Activated B cell treated with CpG ODN at 0.5 μM for 24 hours (primary cell): ENCODE data around the gene CEP78. TPM values are rescaled to one million over a fixed set of nuclear protein-coding genes. Genes with fewer than 3 reads are reported as not detected.

Experiments
- ATAC-seq: fragments of 200-7000 bp; cut with Tn5 transposase; one replicate; pipeline ENCODE4 v1.10.0; 2021; ENCODE audit warnings: low read depth, mild to moderate bottlenecking, moderate library complexity
- CTCF ChIA-PET: fragments of 350-600 bp; sonication (Branson Sonifier 250); formaldehyde crosslinking; loops from one replicate; lab custom pipeline; 2021; ENCODE audit warnings: antibody characterized with exemption; lab: Charles Lee
- POLR2A ChIA-PET: fragments of 350-600 bp; sonication (Branson Sonifier 250); formaldehyde crosslinking; loops from one replicate; lab custom pipeline; 2021; ENCODE audit warnings: antibody characterized with exemption; lab: Charles Lee
- DNase-seq: peaks from one replicate; pipeline ENCODE4 v3.0.0; 2022
- H3K27ac Mint-ChIP-seq: one replicate; pipeline ENCODE4 v1.8.0; 2020; ENCODE audit warnings: mixed read lengths
- H3K27me3 Mint-ChIP-seq: one replicate; pipeline ENCODE4 v1.8.0; 2021; ENCODE audit warnings: mixed read lengths
- H3K36me3 Mint-ChIP-seq: one replicate; pipeline ENCODE4 v1.8.0; 2021; ENCODE audit warnings: low read depth, mixed read lengths
- H3K4me1 Mint-ChIP-seq: one replicate; pipeline ENCODE4 v1.8.0; 2021; ENCODE audit warnings: mixed read lengths
- H3K4me3 Mint-ChIP-seq: one replicate; pipeline ENCODE4 v1.8.0; 2020; ENCODE audit warnings: mild to moderate bottlenecking, mixed read lengths
- H3K9me3 Mint-ChIP-seq: one replicate; pipeline ENCODE4 v1.8.0; 2020; ENCODE audit warnings: mixed read lengths
- CTCF ChIP-seq: fragments of 200-600 bp; IDR thresholded peaks from one replicate; pipeline ENCODE4 v1.8.0; 2022; ENCODE audit warnings: antibody characterized with exemption, mild to moderate bottlenecking
- intact Hi-C: fragments of 100-400 bp; cut with micrococcal nuclease; formaldehyde crosslinking; loops from one replicate; pipeline ENCODE4 v1.15.1; 2024
- total RNA-seq: library from RNA; stranded (reverse); gene quantifications from 2 replicates; pipeline ENCODE4 v1.2.3, GENCODE V29; 2022

CEP78 gene
- total RNA-seq, 1 donor from 2014 or later = 18.1 TPM

GRCh38 chr9:78269784-78270183 lies 33.9 kb downstream of the CEP78 start:
- intact Hi-C loops = no loop called here
- no peaks in the 10 kb centered on the region for H3K9me3 Mint-ChIP-seq
- H3K4me1 Mint-ChIP-seq = no peaks in the 10 kb centered on the region
- peaks cover 51% of the 10 kb centered on the region for H3K36me3 Mint-ChIP-seq
- DNase-seq (no peak), ATAC-seq (no peak)
- TF ChIP-seq CTCF = no peak
- H3K27ac Mint-ChIP-seq = no peak overlapping the region
- ChIA-PET CTCF (no interaction called here), POLR2A (no interaction called here)
- H3K27me3 Mint-ChIP-seq = no peaks in the 10 kb centered on the region
- H3K4me3 Mint-ChIP-seq = no peak overlapping the region

GRCh38 chr9:78272307-78272706 lies 36.4 kb downstream of the CEP78 start:
- DNase-seq (no peak), ATAC-seq (no peak)
- CTCF ChIA-PET = no interaction called here
- no peaks in the 10 kb centered on the region for H3K4me1 Mint-ChIP-seq
- no peaks in the 10 kb centered on the region for H3K27me3 Mint-ChIP-seq
- no peak overlapping the region for H3K4me3 Mint-ChIP-seq
- no peaks in the 10 kb centered on the region for H3K9me3 Mint-ChIP-seq
- POLR2A ChIA-PET = no interaction called here
- H3K36me3 Mint-ChIP-seq = peaks cover 30% of the 10 kb centered on the region
- H3K27ac Mint-ChIP-seq = no peak overlapping the region
- TF ChIP-seq CTCF = no peak
- intact Hi-C loops = no loop called here

- no peaks in the 10 kb centered on the region for H3K4me1 Mint-ChIP-seq
Observed at GRCh38 chr9:78273761-78274160, 37.9 kb downstream of the CEP78 start.

GRCh38 chr9:78278177-78278777 lies 42.4 kb downstream of the CEP78 start:
- DNase-seq (no peak), ATAC-seq (no peak)
- Mint-ChIP-seq H3K9me3 (no peaks in the 10 kb centered on the region), H3K36me3 (no peaks in the 10 kb centered on the region), H3K4me3 (no peak overlapping the region), H3K4me1 (no peaks in the 10 kb centered on the region), H3K27me3 (no peaks in the 10 kb centered on the region), H3K27ac (no peak overlapping the region)
- ChIA-PET POLR2A (no interaction called here), CTCF (no interaction called here)
- intact Hi-C loops = no loop called here
- TF ChIP-seq CTCF = no peak

More at GRCh38 chr9:78273761-78274160, 37.9 kb downstream of the CEP78 start:
- no peak for ATAC-seq
- H3K4me3 Mint-ChIP-seq = no peak overlapping the region
- TF ChIP-seq CTCF = no peak
- H3K36me3 Mint-ChIP-seq = peaks cover 21% of the 10 kb centered on the region
- no peaks in the 10 kb centered on the region for H3K27me3 Mint-ChIP-seq
- ChIA-PET POLR2A (no interaction called here), CTCF (interaction anchor here (0.6 kb wide), 1 partner anchor 872 kb away, joined by 3 read pairs; no protein-coding TSS in a partner anchor)
- H3K27ac Mint-ChIP-seq = no peak overlapping the region
- intact Hi-C loops = no loop called here
- no peak for DNase-seq
- H3K9me3 Mint-ChIP-seq = no peaks in the 10 kb centered on the region

- DNase-seq = no peak
- intact Hi-C loops = no loop called here
- H3K27ac Mint-ChIP-seq = no peak overlapping the region
- CTCF ChIA-PET = no interaction called here
- H3K27me3 Mint-ChIP-seq = no peaks in the 10 kb centered on the region
- no peak for ATAC-seq
- POLR2A ChIA-PET = no interaction called here
- peaks cover under 1% of the 10 kb centered on the region for H3K9me3 Mint-ChIP-seq
- H3K4me1 Mint-ChIP-seq = no peaks in the 10 kb centered on the region
- H3K4me3 Mint-ChIP-seq = no peak overlapping the region
- no peaks in the 10 kb centered on the region for H3K36me3 Mint-ChIP-seq
- no peak for TF ChIP-seq CTCF
Observed at GRCh38 chr9:78278801-78279200, 42.9 kb downstream of the CEP78 start.
